ENCODE measurements around the gene TEAD2. TPM values are rescaled to one million over a fixed set of nuclear protein-coding genes. Genes with fewer than 3 reads are reported as not detected.
"Not testable (repeated sequence)": the region's sequence is repeated elsewhere in the genome, so short reads cannot be mapped to it uniquely, and the experiment has no call there.

Gene TEAD2
- total RNA-seq, 1 donor from 2014 or later: 22.9 TPM

- DNase-seq (ENCODE audit: low spot score): peak; percentile 76
These were observed 25.7 kb upstream of the TEAD2 start, which contains the start of gene KASH5 for GRCh38 chr19:49387936-49388372. TSS of gene KASH5 (plus strand) at chr19:49388249. CDS start at chr19:49390884, 2,635 bp downstream.

GRCh38 chr19:49383599-49383998, 21.4 kb upstream of the TEAD2 start:
- no peak for DNase-seq (ENCODE audit: low spot score)

GRCh38 chr19:49382639-49383038, 20.4 kb upstream of the TEAD2 start:
- no peak for DNase-seq (ENCODE audit: low spot score)

- no peak for DNase-seq (ENCODE audit: low spot score)
These were observed 18.2 kb upstream of the TEAD2 start for GRCh38 chr19:49380391-49380790.

GRCh38 chr19:49378512-49378911, 16.3 kb upstream of the TEAD2 start:
- no peak for DNase-seq (ENCODE audit: low spot score)

- DNase-seq (ENCODE audit: low spot score): no peak
These were observed 12.6 kb upstream of the TEAD2 start for GRCh38 chr19:49374665-49375434.

GRCh38 chr19:49373174-49373573, 11.0 kb upstream of the TEAD2 start:
- DNase-seq (ENCODE audit: low spot score): not testable (repeated sequence)

- no peak for DNase-seq (ENCODE audit: low spot score)
These were observed 9.0 kb upstream of the TEAD2 start for GRCh38 chr19:49371184-49371583.

GRCh38 chr19:49368711-49369358, 6.6 kb upstream of the TEAD2 start:
- no peak for DNase-seq (ENCODE audit: low spot score)

- DNase-seq (ENCODE audit: low spot score): no peak
These were observed 3.9 kb upstream of the TEAD2 start for GRCh38 chr19:49366110-49366509.

GRCh38 chr19:49364083-49364737, 2.0 kb upstream of the TEAD2 start:
- DNase-seq (ENCODE audit: low spot score): no peak

- DNase-seq (ENCODE audit: low spot score): peak; percentile 98
These were observed 1.3 kb upstream of the TEAD2 start, which contains the start of gene DKKL1 for GRCh38 chr19:49363268-49364082. TSS of gene DKKL1 (plus strand) at chr19:49363877. CDS start at chr19:49363999, 122 bp downstream.

- no peak for DNase-seq (ENCODE audit: low spot score)
These were observed 682 bp upstream of the TEAD2 start for GRCh38 chr19:49362929-49363267.

- DNase-seq (ENCODE audit: low spot score): peak; percentile 86
These were observed 673 bp downstream of the TEAD2 start for GRCh38 chr19:49361438-49362047.

GRCh38 chr19:49359851-49360820, 2.1 kb downstream of the TEAD2 start:
- no peak for DNase-seq (ENCODE audit: low spot score)

GRCh38 chr19:49357186-49357585, 5.0 kb downstream of the TEAD2 start:
- DNase-seq (ENCODE audit: low spot score): no peak

- no peak for DNase-seq (ENCODE audit: low spot score)
These were observed 5.8 kb downstream of the TEAD2 start for GRCh38 chr19:49356382-49356781.

- no peak for DNase-seq (ENCODE audit: low spot score)
These were observed 6.3 kb downstream of the TEAD2 start for GRCh38 chr19:49355909-49356353.

GRCh38 chr19:49349567-49349966, 12.6 kb downstream of the TEAD2 start:
- DNase-seq (ENCODE audit: low spot score): no peak

Data from ureter (tissue), 1 donor.